ENCODE data around the gene DCAF5. TPM values are rescaled to one million over a fixed set of nuclear protein-coding genes. Genes with fewer than 3 reads are reported as not detected.

Gene DCAF5
- total and polyA plus RNA-seq, 2 of the 13 experiments (the other 11 are each of a cell fraction or from before 2014, with no cell fraction given): 13.4 to 31.6 TPM

- TF ChIP-seq MAX (IDR thresholded peaks at IDR 0.05) (peak; percentile 65; the same call in 1 of the 2 replicates), POLR2A (IDR thresholded peaks at IDR 0.05; ENCODE audit: insufficient read depth in 1 of 2, low read depth in 2 of 2, low read length in 2 of 2) (peak in 1 of 2 experiments; percentile 80; a peak in 3 of 4 replicates), POLR2AphosphoS5 (IDR thresholded peaks at IDR 0.05; ENCODE audit: low read depth, low read length) (peak; percentile 35; the same call in 1 of the 2 replicates), TOPORS (CRISPR knock-in tag; IDR thresholded peaks at IDR 0.05) (peak; percentile 77; the same call in 1 of the 2 replicates)
Measured at GRCh38 chr14:69152902-69153151, at the start of gene DCAF5 (continued).

- Histone ChIP-seq H3K4me2 (ENCODE audit: low read depth, low read length) (no peak overlapping the region), H3K79me2 (ENCODE audit: insufficient read depth, low read length) (peaks cover 3% of the 10 kb centered on the region), H3K9me3 (ENCODE audit: low read length) (no peaks in the 10 kb centered on the region), H3K4me1 (ENCODE audit: insufficient read depth, low read length) (no peaks in the 10 kb centered on the region), H2AFZ (ENCODE audit: low read length) (no peak overlapping the region), H3K27me3 (ENCODE audit: control insufficient read depth in 1 of 2, insufficient read depth in 2 of 2, low read length in 2 of 2) (no peaks in the 10 kb centered on the region), H3K36me3 (replicated peaks in 1 of 2; ENCODE audit: control insufficient read depth in 1 of 2, insufficient read depth in 2 of 2, low read length in 2 of 2) (no peaks in the 10 kb centered on the region; a peak in 2 of 5 replicates), H3K9ac (ENCODE audit: insufficient read depth, low read depth, low read length) (no peak overlapping the region), H4K20me1 (ENCODE audit: insufficient read depth, low read length) (no peaks in the 10 kb centered on the region), H3K4me3 (replicated peaks in 1 of 3; ENCODE audit: insufficient read depth in 1 of 3, low read depth in 2 of 3, low read length in 3 of 3) (no peak overlapping the region), H3K27ac (ENCODE audit: extremely low read length, insufficient read depth, low read length) (no peak overlapping the region)
- no peak for TF ChIP-seq ZNF335 (CRISPR knock-in tag; IDR thresholded peaks at IDR 0.05)
- no peak for TF ChIP-seq CERS6 (CRISPR knock-in tag; IDR thresholded peaks at IDR 0.05)
- no peak for TF ChIP-seq NR0B2 (CRISPR knock-in tag; IDR thresholded peaks at IDR 0.05)
- no peak for TF ChIP-seq ZBTB10 (CRISPR knock-in tag; IDR thresholded peaks at IDR 0.05; ENCODE audit: borderline replicate concordance)
- no peak for TF ChIP-seq ZNF276 (CRISPR knock-in tag; IDR thresholded peaks at IDR 0.05; ENCODE audit: low read depth)
- TF ChIP-seq HCFC1 (IDR thresholded peaks at IDR 0.05; ENCODE audit: low read depth, low read length): no peak
- no peak for TF ChIP-seq PCBP2 (optimal IDR thresholded peaks at IDR 0.05; ENCODE audit: low read depth, low read length, poor library complexity, severe bottlenecking)
- TF ChIP-seq ZNF572 (CRISPR knock-in tag; IDR thresholded peaks at IDR 0.05): no peak
- no peak for TF ChIP-seq SYNCRIP (IDR thresholded peaks at IDR 0.05; ENCODE audit: insufficient read depth, low read depth, low read length)
- no peak for TF ChIP-seq ZNF746 (CRISPR knock-in tag; IDR thresholded peaks at IDR 0.05)
- TF ChIP-seq PRPF4 (IDR thresholded peaks at IDR 0.05; ENCODE audit: low read depth, low read length, poor library complexity, severe bottlenecking): no peak
- no peak for TF ChIP-seq ELF1 (CRISPR knock-in tag; IDR thresholded peaks at IDR 0.05)
- in situ Hi-C loops (cut with HindIII; ENCODE audit: extremely low pct_ligation_motif_present, low pct_unique_long_range_greater_than_20kb) (no loop called here), intact Hi-C loops (cut with micrococcal nuclease; ENCODE audit: unreplicated experiment) (loop anchor here (10.0 kb wide), 1 partner anchor 65 kb away; no protein-coding TSS in a partner anchor)
- no peak for FAIRE-seq
- no peak for DNase-seq (ENCODE audit: low spot score)
- ChIA-PET POLR2A (no interaction called here), CTCF (ENCODE audit: low intra/inter-chr PET ratio, low total read pairs) (no interaction called here)
- no TSS peak for BruUV-seq (replicated peaks)
- 93% methylated on average over 10 of the region's 10 CpGs for WGBS (ENCODE audit: low lambda C conversion rate)
- no peak for ATAC-seq
Measured at GRCh38 chr14:69199786-69200185, 46.9 kb upstream of the DCAF5 start.

All from HepG2 (cell line).